T47D (cell line): ENCODE measurements around the gene AASDH.
A peak's percentile ranks its signal among the peaks of the same experiment; 100 is the strongest.

Source experiments
- DNase-seq, 2 experiments: peaks; one replicate each; pipeline versions ENCODE4 v3.0.0 to v3.0.0-alpha.2; 2011 to 2012; ENCODE audit warnings: low read depth in 1 of 2, low spot score in 1 of 2
- JUND ChIP-seq: IDR thresholded peaks from 2 replicates; pipeline ENCODE4 v1.6.1; 2012; ENCODE audit warnings: low read depth
- in situ Hi-C: cut with HindIII; loops from 2 replicates; pipeline ENCODE4 v1.10.0; 2016; ENCODE audit warnings: low sequenced_read_pairs, low pct_unique_long_range_greater_than_20kb

The AASDH gene

GRCh38 chr4:56387023-56388001 lies at the start of gene AASDH:
TSS of gene AASDH (minus strand) at chr4:56387491. CDS start at chr4:56384299, 3,192 bp downstream.
- peak; percentile 59 to 94 for DNase-seq
- no peak for TF ChIP-seq JUND
- in situ Hi-C loops = no loop called here

DNA sequence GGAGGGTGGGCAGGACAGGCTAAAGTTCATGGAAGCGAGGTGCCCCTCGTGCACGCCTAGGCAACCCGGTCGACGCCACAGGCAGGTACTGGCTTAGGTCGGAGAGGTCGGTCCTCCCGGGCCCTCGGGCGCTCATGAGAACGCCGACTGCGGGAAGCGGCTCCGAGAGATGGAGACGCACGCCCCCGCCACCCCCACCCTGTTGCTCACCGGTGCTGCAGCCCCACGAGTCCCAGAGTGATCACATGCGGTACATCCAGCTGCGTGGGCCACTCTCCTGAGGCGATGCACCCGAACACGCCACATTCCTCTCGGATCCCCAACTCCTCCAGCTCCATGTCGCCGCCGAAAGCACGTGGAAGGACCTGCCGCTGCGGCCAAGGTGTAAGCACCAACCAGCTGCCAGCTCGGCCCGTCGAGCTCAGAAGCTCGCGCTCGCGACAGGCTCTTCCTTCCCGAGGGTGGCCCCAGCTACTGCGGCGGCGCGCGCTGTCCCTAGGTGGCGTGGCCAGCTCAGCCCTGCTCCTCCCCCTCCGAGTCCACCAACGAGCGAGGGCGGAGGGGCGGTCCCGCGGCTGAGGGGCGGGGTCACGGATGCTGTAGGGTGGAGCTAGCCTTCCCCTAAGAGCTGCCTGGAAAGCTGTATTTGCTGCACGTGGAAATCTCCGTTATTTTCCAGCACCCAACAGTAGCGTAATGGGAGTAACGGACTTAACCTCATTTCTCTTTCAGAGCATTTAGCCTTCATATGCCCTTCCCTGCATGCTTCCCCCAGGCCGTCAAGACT lies 48.0 kb upstream of the AASDH start, which contains the start of gene PPAT:
TSS of gene PPAT (minus strand) at position 476 of the 787 bp plus-strand sequence. CDS start at position 338, 138 bp downstream.
- TF ChIP-seq JUND = no peak
- in situ Hi-C loops = no loop called here
- DNase-seq = peak; percentile 79 to 98

GRCh38 chr4:56434599-56435139 lies 47.4 kb upstream of the AASDH start:
- no peak for TF ChIP-seq JUND
- peak; percentile 55 to 84 for DNase-seq
- in situ Hi-C loops = no loop called here

DNA sequence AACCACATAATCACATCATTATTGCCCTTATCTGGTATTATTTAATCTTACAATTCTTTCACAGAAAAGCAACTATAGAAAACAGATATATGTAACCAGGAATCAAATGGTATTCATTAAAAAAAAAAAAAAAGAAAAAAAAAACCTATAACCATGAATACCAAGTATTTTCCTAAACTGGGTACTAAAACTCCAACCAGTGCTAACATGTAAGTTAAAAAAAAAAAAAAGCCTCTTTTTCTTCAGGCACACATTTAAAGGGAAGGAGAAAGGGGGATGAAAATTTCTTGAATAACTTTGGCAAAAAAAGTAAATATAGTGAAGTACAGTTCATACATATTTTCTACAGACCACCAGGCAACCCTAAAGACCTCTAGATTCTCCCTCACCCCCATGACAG lies 46.0 kb upstream of the AASDH start:
- in situ Hi-C loops = no loop called here
- DNase-seq = no peak
- no peak for TF ChIP-seq JUND

- no peak for DNase-seq
- TF ChIP-seq JUND = no peak
- in situ Hi-C loops = no loop called here
Measured at GRCh38 chr4:56430203-56430602, 42.9 kb upstream of the AASDH start.

DNA sequence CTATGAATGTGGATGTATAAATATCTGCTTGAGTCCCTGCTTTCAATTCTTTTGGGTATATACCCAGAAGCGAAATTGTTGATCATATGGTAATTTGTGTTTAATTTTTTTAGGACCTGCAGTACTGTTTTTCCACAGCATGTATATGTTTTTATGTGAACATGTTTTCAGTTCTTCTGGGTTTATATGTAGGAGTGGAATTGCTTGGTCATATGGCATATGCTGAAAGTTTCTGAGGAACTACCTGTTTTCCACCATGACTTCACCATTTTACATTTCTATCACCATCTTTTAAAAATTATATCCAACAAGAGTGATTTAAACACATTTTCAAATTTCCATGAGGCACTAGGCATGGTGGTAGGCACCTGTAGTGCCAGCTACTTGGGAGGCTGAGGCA lies 39.9 kb upstream of the AASDH start:
- no peak for TF ChIP-seq JUND
- in situ Hi-C loops = no loop called here

GRCh38 chr4:56426273-56426672 lies 39.0 kb upstream of the AASDH start:
- no peak for TF ChIP-seq JUND
- no peak for DNase-seq
- in situ Hi-C loops = no loop called here

More for the DNA sequence above, 39.9 kb upstream of the AASDH start:
- DNase-seq = no peak

DNA sequence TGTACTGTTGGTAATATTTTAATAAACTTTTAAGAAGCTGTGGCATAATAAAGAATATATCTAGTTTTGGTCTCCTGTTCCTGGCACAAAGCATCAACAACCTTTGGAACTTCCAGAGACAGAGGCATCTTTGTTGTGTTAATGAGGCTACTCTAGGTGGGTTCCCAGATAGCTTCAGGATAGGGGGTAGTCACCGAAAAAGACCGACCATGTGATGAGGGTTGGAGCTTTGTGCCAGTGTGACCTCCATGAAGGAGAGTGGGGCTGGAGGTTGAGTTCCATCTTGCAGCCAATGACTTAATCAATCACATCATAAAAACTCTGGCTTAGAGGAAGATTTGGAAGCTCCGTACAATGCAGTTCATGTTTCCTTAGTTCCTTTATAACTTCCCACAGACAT lies 38.2 kb upstream of the AASDH start:
- no peak for TF ChIP-seq JUND
- in situ Hi-C loops = no loop called here
- DNase-seq = no peak

DNA sequence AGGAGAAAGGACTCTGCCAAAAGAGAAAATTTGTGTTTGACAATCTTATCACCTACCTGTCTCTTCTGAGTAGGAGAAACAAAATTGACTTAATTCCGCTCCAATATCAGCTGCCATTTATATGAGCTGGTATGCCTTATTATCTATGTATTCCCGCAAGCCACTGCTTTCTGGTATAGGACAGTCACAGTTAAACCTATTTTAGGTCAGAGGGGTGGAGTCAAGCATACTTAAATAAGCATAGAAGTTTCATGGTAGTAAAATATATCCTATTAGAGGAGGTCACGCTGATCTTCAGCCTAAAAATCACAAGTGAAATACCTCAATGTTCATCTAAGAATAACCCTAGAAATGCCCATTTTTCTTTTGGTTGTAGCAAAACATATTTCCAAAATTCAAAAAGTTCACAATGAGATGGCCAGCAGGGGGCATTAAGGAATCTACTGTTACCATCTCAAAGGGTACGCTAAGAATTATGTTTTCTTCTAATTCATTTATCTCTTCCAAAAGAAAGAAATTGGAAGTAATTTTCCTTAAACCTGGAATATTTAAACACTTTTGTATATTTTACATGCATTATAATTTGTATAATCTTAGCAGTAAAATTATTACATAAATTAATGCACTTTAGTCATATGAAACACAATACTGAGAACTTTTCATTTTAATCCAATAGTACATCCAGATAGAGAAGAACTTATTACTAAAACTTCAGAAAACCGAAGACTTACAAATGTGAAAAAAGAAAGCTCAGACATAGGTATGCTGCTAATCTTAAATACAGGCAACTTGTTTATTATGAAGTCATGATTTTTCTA lies 37.6 kb upstream of the AASDH start:
- peak in 1 of 2 experiments; percentile 33 for DNase-seq
- TF ChIP-seq JUND = no peak
- in situ Hi-C loops = no loop called here

DNA sequence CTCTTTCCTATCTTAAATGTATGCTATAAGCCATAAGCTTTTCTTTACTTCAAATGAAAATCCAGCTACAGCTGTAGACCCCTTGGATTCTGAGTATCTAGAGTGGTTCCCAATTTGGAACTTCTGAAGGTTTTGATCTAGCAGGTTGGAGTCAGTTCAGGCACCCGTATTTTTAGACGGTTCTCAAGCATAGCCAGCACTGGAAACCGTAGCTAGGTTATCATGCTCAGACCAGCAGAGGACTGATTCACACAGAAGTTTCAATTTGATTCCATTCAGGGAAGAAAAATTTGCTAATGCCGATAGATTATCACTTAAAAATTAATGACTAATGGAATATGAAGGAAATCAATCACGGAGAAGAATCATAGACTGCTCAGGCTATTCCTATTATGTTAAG lies 36.9 kb upstream of the AASDH start:
- TF ChIP-seq JUND = no peak
- DNase-seq = no peak
- in situ Hi-C loops = no loop called here

GRCh38 chr4:56417396-56417795 lies 30.1 kb upstream of the AASDH start:
- in situ Hi-C loops = no loop called here
- DNase-seq = no peak

DNA sequence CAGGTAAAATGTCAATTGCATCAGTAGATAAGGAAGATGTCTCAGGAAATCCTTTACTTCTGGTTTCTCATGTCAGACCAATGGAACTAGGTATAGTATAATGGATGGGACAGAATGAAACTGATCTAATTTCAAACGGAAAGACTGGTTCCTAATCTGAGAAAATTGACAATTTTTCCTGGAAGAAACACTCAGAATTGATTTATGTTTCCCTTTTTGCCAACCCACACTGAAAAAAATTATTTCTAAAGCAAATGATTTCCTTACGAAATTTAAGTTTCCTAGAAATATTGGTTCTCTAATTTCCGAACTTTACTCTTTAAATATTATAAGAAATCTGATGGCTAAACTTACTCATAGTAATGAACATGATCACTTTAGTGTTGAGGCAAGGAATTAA lies 29.1 kb upstream of the AASDH start:
- no peak for DNase-seq
- no peak for TF ChIP-seq JUND
- in situ Hi-C loops = no loop called here

More at GRCh38 chr4:56417396-56417795, 30.1 kb upstream of the AASDH start:
- no peak for TF ChIP-seq JUND
